ENCODE measurements around the gene NUAK1.

DNA sequence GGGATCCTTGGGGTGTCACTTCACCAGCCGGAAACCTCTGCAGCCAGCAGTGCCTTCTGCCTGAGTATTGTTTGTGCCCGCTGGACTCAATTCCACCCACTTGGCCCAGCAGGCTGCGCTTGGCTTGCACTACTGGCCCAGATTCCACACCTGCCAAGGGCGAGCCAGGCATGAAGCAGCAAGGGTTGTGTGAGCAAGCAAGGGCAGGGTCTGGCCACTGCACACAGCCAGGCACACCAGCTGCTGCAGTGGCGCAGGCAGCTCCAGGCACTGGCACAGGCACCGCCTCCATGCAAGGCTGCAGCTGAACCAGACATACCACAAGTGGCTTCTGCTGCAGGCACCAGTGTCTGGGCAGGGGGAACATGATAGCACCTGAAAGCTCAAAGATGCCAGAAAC, 99.5 kb downstream of the NUAK1 start:
- TF ChIP-seq, protein P1, sequence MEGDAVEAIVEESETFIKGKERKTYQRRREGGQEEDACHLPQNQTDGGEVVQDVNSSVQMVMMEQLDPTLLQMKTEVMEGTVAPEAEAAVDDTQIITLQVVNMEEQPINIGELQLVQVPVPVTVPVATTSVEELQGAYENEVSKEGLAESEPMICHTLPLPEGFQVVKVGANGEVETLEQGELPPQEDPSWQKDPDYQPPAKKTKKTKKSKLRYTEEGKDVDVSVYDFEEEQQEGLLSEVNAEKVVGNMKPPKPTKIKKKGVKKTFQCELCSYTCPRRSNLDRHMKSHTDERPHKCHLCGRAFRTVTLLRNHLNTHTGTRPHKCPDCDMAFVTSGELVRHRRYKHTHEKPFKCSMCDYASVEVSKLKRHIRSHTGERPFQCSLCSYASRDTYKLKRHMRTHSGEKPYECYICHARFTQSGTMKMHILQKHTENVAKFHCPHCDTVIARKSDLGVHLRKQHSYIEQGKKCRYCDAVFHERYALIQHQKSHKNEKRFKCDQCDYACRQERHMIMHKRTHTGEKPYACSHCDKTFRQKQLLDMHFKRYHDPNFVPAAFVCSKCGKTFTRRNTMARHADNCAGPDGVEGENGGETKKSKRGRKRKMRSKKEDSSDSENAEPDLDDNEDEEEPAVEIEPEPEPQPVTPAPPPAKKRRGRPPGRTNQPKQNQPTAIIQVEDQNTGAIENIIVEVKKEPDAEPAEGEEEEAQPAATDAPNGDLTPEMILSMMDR (IDR thresholded peaks at IDR 0.05): no peak
- no peak for TF ChIP-seq POLR2AphosphoS5 (IDR thresholded peaks at IDR 0.05; ENCODE audit: low read depth, low read length)
